H9 (cell line): ENCODE measurements around the gene SCP2D1. TPM values are rescaled to one million over a fixed set of nuclear protein-coding genes. Genes with fewer than 3 reads are reported as not detected.

Experiments used
- DNase-seq: peaks from one replicate; pipeline ENCODE4 v3.0.0-alpha.2; 2017
- H2AFZ ChIP-seq: one replicate; pipeline ENCODE4 v1.6.1; 2013; ENCODE audit warnings: mild to moderate bottlenecking, low read length, control low read depth, moderate library complexity
- H2AK5ac ChIP-seq: 2 replicates; pipeline ENCODE4 v1.6.1; 2013; ENCODE audit warnings: low read length, control low read depth, mixed read lengths; ENCODE audit not compliant: insufficient read length
- H2BK120ac ChIP-seq: one replicate; pipeline ENCODE4 v1.6.1; 2013; ENCODE audit warnings: low read depth, mild to moderate bottlenecking, low read length, control low read depth, inconsistent platforms; ENCODE audit not compliant: poor library complexity, severe bottlenecking
- H2BK12ac ChIP-seq: 2 replicates; pipeline ENCODE4 v1.6.1; 2013; ENCODE audit warnings: low read length, control low read depth, mixed read lengths, low read depth; ENCODE audit not compliant: insufficient read length
- H2BK15ac ChIP-seq: 2 replicates; pipeline ENCODE4 v1.6.1; 2013; ENCODE audit warnings: low read depth, low read length, control low read depth
- H2BK20ac ChIP-seq: one replicate; pipeline ENCODE4 v1.6.1; 2013; ENCODE audit warnings: low read depth, mild to moderate bottlenecking, low read length, control low read depth, inconsistent platforms; ENCODE audit not compliant: poor library complexity, severe bottlenecking
- H2BK5ac ChIP-seq: 2 replicates; pipeline ENCODE4 v1.6.1; 2013; ENCODE audit warnings: low read length, control low read depth, mixed read lengths; ENCODE audit not compliant: insufficient read length
- H3K14ac ChIP-seq: 2 replicates; pipeline ENCODE4 v1.6.1; 2013; ENCODE audit warnings: low read length, control low read depth; ENCODE audit not compliant: insufficient read depth
- H3K18ac ChIP-seq: 2 replicates; pipeline ENCODE4 v1.6.1; 2013; ENCODE audit warnings: low read depth, mild to moderate bottlenecking, mixed read lengths, low read length, control low read depth; ENCODE audit not compliant: insufficient read length
- H3K23ac ChIP-seq: 2 replicates; pipeline ENCODE4 v1.6.1; 2013; ENCODE audit warnings: low read length, control low read depth, mixed read lengths, low read depth; ENCODE audit not compliant: insufficient read length
- H3K23me2 ChIP-seq: 2 replicates; pipeline ENCODE4 v1.6.1; 2013; ENCODE audit warnings: low read depth, mild to moderate bottlenecking, mixed read lengths, low read length, control low read depth; ENCODE audit not compliant: insufficient read length, poor library complexity, severe bottlenecking
- H3K27ac ChIP-seq: 2 replicates; pipeline ENCODE4 v1.5.1; 2013; ENCODE audit warnings: low read length, control low read depth, mixed read lengths, low read depth; ENCODE audit not compliant: insufficient read length
- H3K27me3 ChIP-seq: 2 replicates; pipeline ENCODE4 v1.6.1; 2013; ENCODE audit warnings: low read length, control low read depth, inconsistent platforms; ENCODE audit not compliant: insufficient read depth
- H3K4ac ChIP-seq: 2 replicates; pipeline ENCODE4 v1.6.1; 2013; ENCODE audit warnings: low read depth, mild to moderate bottlenecking, control low read depth, inconsistent platforms, low read length, moderate library complexity
- H3K4me1 ChIP-seq: 2 replicates; pipeline ENCODE4 v1.6.1; 2013; ENCODE audit warnings: low read length, control low read depth, inconsistent platforms; ENCODE audit not compliant: insufficient read depth
- H3K4me2 ChIP-seq: 2 replicates; pipeline ENCODE4 v1.6.1; 2013; ENCODE audit warnings: low read length, control low read depth, mixed read lengths; ENCODE audit not compliant: insufficient read length, insufficient read depth
- H3K56ac ChIP-seq: 2 replicates; pipeline ENCODE4 v1.6.1; 2013; ENCODE audit warnings: low read depth, mild to moderate bottlenecking, mixed read lengths, low read length, control low read depth; ENCODE audit not compliant: insufficient read length
- H3K79me1 ChIP-seq: 2 replicates; pipeline ENCODE4 v1.6.1; 2013; ENCODE audit warnings: low read depth, mild to moderate bottlenecking, moderate library complexity, low read length, control low read depth, inconsistent platforms; ENCODE audit not compliant: insufficient read depth, poor library complexity, severe bottlenecking
- H3K79me2 ChIP-seq: 2 replicates; pipeline ENCODE4 v1.6.1; 2013; ENCODE audit warnings: low read length, control low read depth, inconsistent platforms; ENCODE audit not compliant: insufficient read depth
- H3K9ac ChIP-seq: 2 replicates; pipeline ENCODE4 v1.6.1; 2013; ENCODE audit warnings: low read length, control low read depth, mixed read lengths; ENCODE audit not compliant: insufficient read length; ENCODE audit errors: extremely low read depth
- H3K9me3 ChIP-seq: one replicate; pipeline ENCODE4 v1.6.1; 2013; ENCODE audit warnings: low read depth, low read length, inconsistent platforms; ENCODE audit not compliant: control insufficient read depth
- H3T11ph ChIP-seq: one replicate; pipeline ENCODE4 v1.6.1; 2013; ENCODE audit warnings: mild to moderate bottlenecking, low read length, control low read depth, inconsistent platforms
- H4K20me1 ChIP-seq: one replicate; pipeline ENCODE4 v1.6.1; 2013; ENCODE audit not compliant: control insufficient read depth, insufficient read length, insufficient read depth
- H4K5ac ChIP-seq: 2 replicates; pipeline ENCODE4 v1.6.1; 2013; ENCODE audit warnings: low read depth, mild to moderate bottlenecking, mixed read lengths, low read length, control low read depth; ENCODE audit not compliant: insufficient read length
- H4K8ac ChIP-seq: replicated peaks from 2 replicates; pipeline ENCODE4 v1.6.1; 2013; ENCODE audit warnings: low read length, control low read depth, mixed read lengths, low read depth; ENCODE audit not compliant: insufficient read length
- H4K91ac ChIP-seq: 2 replicates; pipeline ENCODE4 v1.6.1; 2013; ENCODE audit warnings: low read depth, mild to moderate bottlenecking, moderate library complexity, mixed read lengths, low read length, control low read depth; ENCODE audit not compliant: insufficient read length
- H3K27ac Mint-ChIP-seq, 3 experiments: 2 replicates in 2 of 3; 3 replicates in 1 of 3; pipeline ENCODE4 v1.8.0; 2020 to 2021; ENCODE audit warnings: mixed read lengths in 3 of 3, mild to moderate bottlenecking in 1 of 3, moderate library complexity in 1 of 3
- H3K27me3 Mint-ChIP-seq: 2 replicates; pipeline ENCODE4 v1.8.0; 2021; ENCODE audit warnings: low read depth, mild to moderate bottlenecking, moderate library complexity, mixed read lengths
- H3K36me3 Mint-ChIP-seq, 3 experiments: 2 replicates in 2 of 3; 3 replicates in 1 of 3; pipeline ENCODE4 v1.8.0; 2020 to 2021; ENCODE audit warnings: low read depth in 3 of 3, mixed read lengths in 3 of 3; ENCODE audit not compliant: insufficient read depth in 1 of 3
- H3K4me1 Mint-ChIP-seq, 2 experiments: 2 replicates each; pipeline ENCODE4 v1.8.0; 2020; ENCODE audit warnings: mixed read lengths in 2 of 2
- H3K4me3 Mint-ChIP-seq, 2 experiments: 2 replicates in 1 of 2; 3 replicates in 1 of 2; pipeline ENCODE4 v1.8.0; 2020 to 2021; ENCODE audit warnings: mild to moderate bottlenecking in 2 of 2, mixed read lengths in 2 of 2, moderate library complexity in 1 of 2
- H3K9me3 Mint-ChIP-seq, 2 experiments: 2 replicates in 1 of 2; 3 replicates in 1 of 2; pipeline ENCODE4 v1.8.0; 2020; ENCODE audit warnings: mild to moderate bottlenecking in 2 of 2, mixed read lengths in 2 of 2, moderate library complexity in 1 of 2
- CTCF ChIP-seq: fragments of 200-600 bp; sonication (generic); conservative IDR thresholded peaks from 3 replicates; pipeline ENCODE4 v1.8.0; 2021; ENCODE audit warnings: antibody characterized with exemption, mild to moderate bottlenecking
- WGBS: extraction: QIAGEN DNeasy Blood & Tissue Kit; methylation state at CpG from one replicate; pipeline ENCODE4 v1.1.7; 2013; ENCODE audit warnings: missing lambda C conversion rate, low lambda C conversion rate, mixed read lengths; ENCODE audit not compliant: insufficient read length; ENCODE audit errors: extremely low coverage; 5-methylcytosine and 5-hydroxymethylcytosine counted together
- total RNA-seq: library from RNA; stranded (reverse); gene quantifications from 2 replicates; pipeline ENCODE4 v1.2.1, GENCODE V29; 2021

Gene SCP2D1
- total RNA-seq, 1 experiment from 2014 or later = not detected

GRCh38 chr20:18796282-18796833 lies 17.2 kb upstream of the SCP2D1 start:
- H3K27me3 ChIP-seq = no peaks in the 10 kb centered on the region
- no peak overlapping the region for H4K91ac ChIP-seq
- H2BK15ac ChIP-seq = no peak overlapping the region
- Mint-ChIP-seq H3K36me3 (no peaks in the 10 kb centered on the region), H3K27ac (no peak overlapping the region), H3K4me1 (peaks cover 4 to 5% of the 10 kb centered on the region in 2 experiments; a peak in 3 of 4 replicates), H3K9me3 (no peaks in the 10 kb centered on the region; a peak in 1 of 5 replicates), H3K4me3 (no peak overlapping the region), H3K27me3 (peaks cover 49% of the 10 kb centered on the region)
- no peak overlapping the region for H4K5ac ChIP-seq
- no peak overlapping the region for H3K9ac ChIP-seq
- H3K18ac ChIP-seq = no peak overlapping the region
- no peak overlapping the region for H3K4me2 ChIP-seq
- H4K8ac ChIP-seq = no peak overlapping the region
- no peak overlapping the region for H2AFZ ChIP-seq
- H2AK5ac ChIP-seq = no peak overlapping the region
- no peak overlapping the region for H3T11ph ChIP-seq
- no peak overlapping the region for H3K23ac ChIP-seq
- peaks cover 6% of the 10 kb centered on the region; the same call in 1 of the 2 replicates for H3K4me1 ChIP-seq
- H3K79me1 ChIP-seq = no peaks in the 10 kb centered on the region
- H3K79me2 ChIP-seq = no peaks in the 10 kb centered on the region
- H3K56ac ChIP-seq = no peak overlapping the region
- H2BK120ac ChIP-seq = no peak overlapping the region
- no peak overlapping the region for H2BK20ac ChIP-seq
- H3K9me3 ChIP-seq = no peaks in the 10 kb centered on the region
- H3K4ac ChIP-seq = no peak overlapping the region
- DNase-seq = no peak
- no CpG with 5 or more reads among the region's 2 CpGs for WGBS
- H2BK5ac ChIP-seq = no peak overlapping the region
- no peak overlapping the region for H3K14ac ChIP-seq
- no peaks in the 10 kb centered on the region for H4K20me1 ChIP-seq
- H2BK12ac ChIP-seq = no peak overlapping the region
- no peak overlapping the region for H3K27ac ChIP-seq
- no peak for TF ChIP-seq CTCF
- no peaks in the 10 kb centered on the region for H3K23me2 ChIP-seq
